Posterior cingulate gyrus (tissue), 11 donors: ENCODE data around the gene PGR.

Experiments
- DNase-seq, 10 donors: peaks; one replicate each; pipeline versions ENCODE4 v3.0.0 to v3.0.0-alpha.2; 2020 to 2021; ENCODE audit warnings: mixed read lengths in 3 of 10
- intact Hi-C: fragments of 100-400 bp; cut with DNase I; formaldehyde crosslinking; loops from one replicate; pipeline ENCODE4 v1.15.1; 2023

Gene PGR

GRCh38 chr11:101129203-101129943 is at the start of gene PGR:
PGR (minus strand) TSS chr11:101129813; CDS start chr11:101129070, 743 bp downstream.
- intact Hi-C loops, result no loop called here
- peak in 3 of 10 donors; percentile 7 to 70 (median 49) for DNase-seq

- intact Hi-C loops, result no loop called here
- no peak for DNase-seq
Observed at GRCh38 chr11:101176381-101176780, 46.8 kb upstream of the PGR start.

- intact Hi-C loops, result no loop called here
- no peak for DNase-seq
Observed at GRCh38 chr11:101169944-101170343, 40.3 kb upstream of the PGR start.

GRCh38 chr11:101166038-101166437 is 36.4 kb upstream of the PGR start:
- no peak for DNase-seq
- intact Hi-C loops, result no loop called here

GRCh38 chr11:101158119-101158518 is 28.5 kb upstream of the PGR start:
- intact Hi-C loops, result no loop called here
- no peak for DNase-seq

GRCh38 chr11:101138245-101138930 is 8.8 kb upstream of the PGR start:
- no peak for DNase-seq
- intact Hi-C loops, result no loop called here

GRCh38 chr11:101133190-101133589 is 3.6 kb upstream of the PGR start:
- no peak for DNase-seq
- intact Hi-C loops, result no loop called here

- peak in 4 of 10 donors; percentile 8 to 77 (median 58) for DNase-seq
- intact Hi-C loops, result no loop called here
Observed at GRCh38 chr11:101128571-101129202, 926 bp downstream of the PGR start.

- peak in 4 of 10 donors; percentile 10 to 82 (median 64) for DNase-seq
- intact Hi-C loops, result no loop called here
Observed at GRCh38 chr11:101127699-101128570, 1.7 kb downstream of the PGR start.

- intact Hi-C loops, result no loop called here
- DNase-seq, result peak in 2 of 10 donors; percentile 49 to 80
Observed at GRCh38 chr11:101127197-101127698, 2.4 kb downstream of the PGR start.

- DNase-seq, result peak in 3 of 10 donors; percentile 8 to 73 (median 72)
- intact Hi-C loops, result no loop called here
Observed at GRCh38 chr11:101126551-101127196, 2.9 kb downstream of the PGR start.

GRCh38 chr11:101115671-101116160 is 13.9 kb downstream of the PGR start:
- DNase-seq, result no peak
- intact Hi-C loops, result no loop called here

- intact Hi-C loops, result no loop called here
- no peak for DNase-seq
Observed at GRCh38 chr11:101113540-101113939, 16.1 kb downstream of the PGR start.

- intact Hi-C loops, result no loop called here
Observed at GRCh38 chr11:101104716-101105115, 24.9 kb downstream of the PGR start.

GRCh38 chr11:101103433-101103832 is 26.2 kb downstream of the PGR start:
- no peak for DNase-seq
- intact Hi-C loops, result no loop called here

More at GRCh38 chr11:101104716-101105115, 24.9 kb downstream of the PGR start:
- DNase-seq, result no peak

GRCh38 chr11:101100601-101101000 is 29.0 kb downstream of the PGR start:
- intact Hi-C loops, result no loop called here
- no peak for DNase-seq

- peak in 2 of 10 donors; percentile 8 to 70 for DNase-seq
- intact Hi-C loops, result no loop called here
Observed at GRCh38 chr11:101096036-101096704, 33.4 kb downstream of the PGR start.

- DNase-seq, result no peak
- intact Hi-C loops, result no loop called here
Observed at GRCh38 chr11:101091781-101092180, 37.8 kb downstream of the PGR start.

- DNase-seq, result no peak
- intact Hi-C loops, result no loop called here
Observed at GRCh38 chr11:101090679-101091270, 38.8 kb downstream of the PGR start.
